NCI-H2196 (cell line): ENCODE data around the gene CNOT11.
"Not testable (repeated sequence)": the region's sequence is repeated elsewhere in the genome, so short reads cannot be mapped to it uniquely, and the experiment has no call there.

Experiments
- DNase-seq: peaks from one replicate; lab custom pipeline; 2025; ENCODE audit not compliant: unreplicated experiment; lab: John Stamatoyannopoulos, UW

The CNOT11 gene

GRCh38 chr2:101252408-101253012 lies at the start of gene CNOT11:
Gene CNOT11, plus strand, starts transcription at chr2:101252886. Its CDS starts 79 bp downstream, at chr2:101252965.
- DNase-seq, result peak; percentile 99

- no peak for DNase-seq
These were observed 48.1 kb upstream of the CNOT11 start for GRCh38 chr2:101204400-101205115.

- peak; percentile 62 for DNase-seq
These were observed 46.9 kb upstream of the CNOT11 start for GRCh38 chr2:101205521-101206479.

- DNase-seq, result no peak
These were observed 43.9 kb upstream of the CNOT11 start for GRCh38 chr2:101208830-101209229.

- DNase-seq, result no peak
These were observed 33.4 kb upstream of the CNOT11 start for GRCh38 chr2:101219246-101219645.

- DNase-seq, result not testable (repeated sequence)
These were observed 32.6 kb upstream of the CNOT11 start for GRCh38 chr2:101220091-101220490.

GRCh38 chr2:101223814-101224231 lies 28.9 kb upstream of the CNOT11 start:
- DNase-seq, result no peak

- DNase-seq, result no peak
These were observed 22.1 kb upstream of the CNOT11 start for GRCh38 chr2:101230541-101231001.

- no peak for DNase-seq
These were observed 21.4 kb upstream of the CNOT11 start for GRCh38 chr2:101231240-101231639.

- DNase-seq, result no peak
These were observed 20.6 kb upstream of the CNOT11 start for GRCh38 chr2:101231937-101232730.

GRCh38 chr2:101232770-101233169 lies 19.9 kb upstream of the CNOT11 start:
- DNase-seq, result no peak

- DNase-seq, result no peak
These were observed 18.3 kb upstream of the CNOT11 start for GRCh38 chr2:101234169-101234938.

- DNase-seq, result not testable (repeated sequence)
These were observed 16.7 kb upstream of the CNOT11 start for GRCh38 chr2:101235956-101236355.

GRCh38 chr2:101237944-101238343 lies 14.7 kb upstream of the CNOT11 start:
- not testable (repeated sequence) for DNase-seq

- no peak for DNase-seq
These were observed 13.5 kb upstream of the CNOT11 start for GRCh38 chr2:101238930-101239759.

- not testable (repeated sequence) for DNase-seq
These were observed 12.9 kb upstream of the CNOT11 start for GRCh38 chr2:101239760-101240118.

- DNase-seq, result not testable (repeated sequence)
These were observed 12.0 kb upstream of the CNOT11 start for GRCh38 chr2:101240694-101241093.

- no peak for DNase-seq
These were observed 11.5 kb upstream of the CNOT11 start for GRCh38 chr2:101241158-101241557.

GRCh38 chr2:101244373-101244772 lies 8.3 kb upstream of the CNOT11 start:
- not testable (repeated sequence) for DNase-seq
